HepG2 (cell line): ENCODE data around the gene SLC34A3. TPM values are rescaled to one million over a fixed set of nuclear protein-coding genes. Genes with fewer than 3 reads are reported as not detected.
A peak's percentile ranks its signal among the peaks of the same experiment; 100 is the strongest.

ENCODE experiments used
- AGO1 ChIP-seq: fragments of 200-400 bp; formaldehyde crosslinking; IDR thresholded peaks from 2 replicates; pipeline ENCODE4 v1.6.1; 2017; ENCODE audit warnings: mild to moderate bottlenecking, low read depth, low read length, moderate library complexity; ENCODE audit not compliant: poor library complexity, severe bottlenecking
- ATF3 ChIP-seq: sonication (generic); formaldehyde crosslinking; IDR thresholded peaks from 2 replicates; pipeline ENCODE4 v1.4.0; 2020; ENCODE audit warnings: missing genetic modification reagents
- BCL6 ChIP-seq: IDR thresholded peaks from 2 replicates; pipeline ENCODE4 v1.6.1; 2016; ENCODE audit warnings: missing genetic modification reagents, missing compliant biosample characterization
- FOSL1 ChIP-seq: sonication (generic); formaldehyde crosslinking; IDR thresholded peaks from 2 replicates; pipeline ENCODE4 v1.9.0; 2021; ENCODE audit warnings: missing genetic modification reagents, borderline replicate concordance
- HBP1 ChIP-seq: IDR thresholded peaks from 2 replicates; pipeline ENCODE4 v1.6.1; 2016; ENCODE audit warnings: low read depth, control low read depth
- HNRNPL ChIP-seq: fragments of 200-400 bp; formaldehyde crosslinking; IDR thresholded peaks from 2 replicates; pipeline ENCODE4 v1.6.1; 2017; ENCODE audit warnings: mild to moderate bottlenecking, low read depth, low read length
- MLXIP ChIP-seq: sonication (generic); formaldehyde crosslinking; IDR thresholded peaks from 2 replicates; pipeline ENCODE4 v1.9.0; 2021; ENCODE audit warnings: missing genetic modification reagents, borderline replicate concordance
- PAWR ChIP-seq: sonication (generic); formaldehyde crosslinking; IDR thresholded peaks from 2 replicates; pipeline ENCODE4 v1.4.0; 2020; ENCODE audit warnings: missing genetic modification reagents, mild to moderate bottlenecking, borderline replicate concordance
- RARA ChIP-seq: IDR thresholded peaks from 2 replicates; pipeline ENCODE4 v1.6.1; 2016; ENCODE audit warnings: missing genetic modification reagents, missing compliant biosample characterization
- RFX1 ChIP-seq: fragments of 450-650 bp; IDR thresholded peaks from 2 replicates; pipeline ENCODE4 v1.6.1; 2017
- RFX5 ChIP-seq: IDR thresholded peaks from 2 replicates; pipeline ENCODE4 v1.6.1; 2011; ENCODE audit warnings: low read depth, low read length, improper control_type of control experiment
- SMC3 ChIP-seq: IDR thresholded peaks from 2 replicates; pipeline ENCODE4 v1.6.1; 2011; ENCODE audit warnings: low read length, improper control_type of control experiment
- TBP ChIP-seq: sonication (generic); formaldehyde crosslinking; IDR thresholded peaks from 2 replicates; pipeline ENCODE4 v1.5.0; 2020; ENCODE audit warnings: missing genetic modification reagents
- TGIF2 ChIP-seq: IDR thresholded peaks from 2 replicates; pipeline ENCODE4 v1.6.1; 2016; ENCODE audit warnings: control low read depth, missing compliant biosample characterization
- TRIM24 ChIP-seq: sonication (generic); formaldehyde crosslinking; IDR thresholded peaks from 2 replicates; pipeline ENCODE4 v1.8.0; 2022; ENCODE audit warnings: mild to moderate bottlenecking, missing genetic modification reagents
- ZBTB26 ChIP-seq: IDR thresholded peaks from 2 replicates; pipeline ENCODE4 v1.6.1; 2016; ENCODE audit warnings: missing compliant biosample characterization, missing genetic modification reagents, borderline replicate concordance
- ZMAT3 ChIP-seq: sonication (generic); formaldehyde crosslinking; conservative IDR thresholded peaks from 2 replicates; pipeline ENCODE4 v1.7.0; 2021; ENCODE audit warnings: missing genetic modification reagents
- ZNF282 ChIP-seq: fragments of 450-650 bp; IDR thresholded peaks from 2 replicates; pipeline ENCODE4 v1.6.1; 2018; ENCODE audit not compliant: partially characterized antibody
- ZNF362 ChIP-seq: sonication (generic); formaldehyde crosslinking; IDR thresholded peaks from 2 replicates; pipeline ENCODE4 v1.4.0; 2020; ENCODE audit warnings: missing genetic modification reagents, mild to moderate bottlenecking, borderline replicate concordance
- ZNF501 ChIP-seq: sonication (generic); formaldehyde crosslinking; IDR thresholded peaks from 2 replicates; pipeline ENCODE4 v1.5.1; 2020; ENCODE audit warnings: mild to moderate bottlenecking, moderate library complexity, missing genetic modification reagents
- ZNF576 ChIP-seq: sonication (generic); formaldehyde crosslinking; IDR thresholded peaks from 2 replicates; pipeline ENCODE4 v1.4.0; 2020; ENCODE audit warnings: mild to moderate bottlenecking, missing genetic modification reagents
- polyA plus RNA-seq, 8 experiments: library from polyadenylated mRNA; depleted of rRNA in 3 of 8; stranded (reverse) in 7 of 8; unstranded in 1 of 8; fragments of >200 nt; fragmentation: Illumina TruSeq in 4 of 8; extraction: Trizol in 4 of 8; gene quantifications; 2 replicates each; pipeline versions ENCODE4 v1.2.1 to v1.2.3, GENCODE V29; 2011 to 2016; ENCODE audit warnings: low read depth in 4 of 8, missing spikeins in 1 of 8, mixed read lengths in 1 of 8; ENCODE audit not compliant: insufficient read depth in 1 of 8
- total RNA-seq, 5 experiments: library from RNA; depleted of rRNA; stranded (reverse); fragments of >200 nt; fragmentation: Illumina TruSeq; extraction: Trizol; gene quantifications; 2 replicates each; pipeline ENCODE4 v1.2.3, GENCODE V29; 2016; ENCODE audit warnings: low read depth in 1 of 5

SLC34A3 gene
- total and polyA plus RNA-seq, 2 of the 13 experiments (the other 11 are each of a cell fraction or from before 2014, with no cell fraction given), result 0.07 to 1.0 TPM

- TF ChIP-seq SMC3 (no peak), TGIF2 (no peak), ZBTB26 (CRISPR knock-in tag) (no peak), HNRNPL (0 out of 2 replicates have a peak, but pooled peaks have one; percentile 35), ZNF576 (CRISPR knock-in tag) (no peak), FOSL1 (CRISPR knock-in tag) (no peak), ZMAT3 (CRISPR knock-in tag) (0 out of 2 replicates have a peak, but pooled peaks have one; percentile 25), ATF3 (CRISPR knock-in tag) (no peak), RFX5 (no peak), RARA (0 out of 2 replicates have a peak, but pooled peaks have one; percentile 5), BCL6 (CRISPR knock-in tag) (no peak), TRIM24 (CRISPR knock-in tag) (no peak), HBP1 (CRISPR knock-in tag) (no peak), TBP (CRISPR knock-in tag) (no peak), RFX1 (no peak), ZNF501 (0 out of 2 replicates have a peak, but pooled peaks have one; percentile 12), PAWR (no peak), ZNF282 (no peak), MLXIP (CRISPR knock-in tag) (no peak), ZNF362 (no peak), AGO1 (no peak)
Measured at GRCh38 chr9:137222190-137223077, 8.3 kb upstream of the SLC34A3 start, which contains the start of gene RNF208 (continued).
